ENCODE measurements around the gene COG5.

COG5 gene

GRCh38 chr7:107394276-107394675, 169.4 kb downstream of the COG5 start:
- DNase-seq = peak in 3 of 4 experiments; percentile 20 to 40 (median 29)

- DNase-seq = no peak
Measured at GRCh38 chr7:107392830-107393229, 170.9 kb downstream of the COG5 start.

- DNase-seq = no peak
Measured at GRCh38 chr7:107390916-107391315, 172.8 kb downstream of the COG5 start.

GRCh38 chr7:107388604-107389003, 175.1 kb downstream of the COG5 start:
- DNase-seq = no peak

- no peak for DNase-seq
Measured at GRCh38 chr7:107387573-107388219, 176.0 kb downstream of the COG5 start.

GRCh38 chr7:107387128-107387527, 176.6 kb downstream of the COG5 start:
- DNase-seq = peak in 3 of 4 experiments; percentile 16 to 38 (median 21)

- DNase-seq = no peak
Measured at GRCh38 chr7:107386548-107387102, 177.1 kb downstream of the COG5 start.

GRCh38 chr7:107384025-107384424, 179.7 kb downstream of the COG5 start:
- DNase-seq = no peak

GRCh38 chr7:107383203-107383602, 180.5 kb downstream of the COG5 start:
- DNase-seq = no peak

GRCh38 chr7:107381453-107381852, 182.3 kb downstream of the COG5 start:
- no peak for DNase-seq

GRCh38 chr7:107373354-107373753, 190.4 kb downstream of the COG5 start:
- no peak for DNase-seq

GRCh38 chr7:107372298-107372697, 191.4 kb downstream of the COG5 start:
- no peak for DNase-seq

- DNase-seq = no peak
Measured at GRCh38 chr7:107370816-107371215, 192.9 kb downstream of the COG5 start.

GRCh38 chr7:107364787-107365186, 198.9 kb downstream of the COG5 start:
- DNase-seq = no peak

- DNase-seq = no peak
Measured at GRCh38 chr7:107359520-107360316, 204.0 kb downstream of the COG5 start.

GRCh38 chr7:107355616-107356015, 208.1 kb downstream of the COG5 start:
- DNase-seq = no peak

- no peak for DNase-seq
Measured at GRCh38 chr7:107354640-107355039, 209.1 kb downstream of the COG5 start.

- no peak for DNase-seq
Measured at GRCh38 chr7:107353701-107354100, 210.0 kb downstream of the COG5 start.

GRCh38 chr7:107345898-107346297, 217.8 kb downstream of the COG5 start:
- DNase-seq = no peak

GRCh38 chr7:107344799-107345198, 218.9 kb downstream of the COG5 start:
- DNase-seq = no peak

GRCh38 chr7:107344286-107344685, 219.4 kb downstream of the COG5 start:
- DNase-seq = no peak

- DNase-seq = no peak
Measured at GRCh38 chr7:107338080-107338479, 225.6 kb downstream of the COG5 start.

GRCh38 chr7:107332488-107333269, 231.0 kb downstream of the COG5 start:
- DNase-seq = peak; percentile 10 to 59 (median 44)
